Activated effector memory CD4-positive, alpha-beta T cell treated with Interleukin-2 at 50 U/mL for 16 hours (primary cell): ENCODE measurements around the gene KIRREL3.

Source experiments
- DNase-seq: peaks from one replicate; pipeline ENCODE4 v3.0.0-alpha.2; 2020

The KIRREL3 gene

DNA sequence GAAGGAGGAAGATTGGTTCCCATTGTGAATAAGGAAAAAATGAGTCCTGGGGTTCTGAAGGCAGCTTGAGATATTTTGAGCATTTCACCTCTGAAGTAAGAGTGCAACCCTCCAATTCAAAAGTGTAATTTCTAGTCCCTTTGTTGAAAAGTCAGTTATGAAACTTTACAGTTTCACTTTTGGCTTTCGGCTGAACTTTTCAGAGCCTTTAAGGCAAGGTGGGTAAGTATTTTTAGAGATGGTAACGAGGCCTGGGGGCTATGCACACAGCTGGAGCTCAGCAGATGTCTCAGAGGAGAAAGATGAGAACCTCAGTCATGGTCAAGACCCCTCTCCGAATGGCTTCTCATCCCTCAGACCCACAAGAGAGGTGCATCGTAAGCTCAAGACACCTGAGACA is 267.6 kb downstream of the KIRREL3 start:
- no peak for DNase-seq

DNA sequence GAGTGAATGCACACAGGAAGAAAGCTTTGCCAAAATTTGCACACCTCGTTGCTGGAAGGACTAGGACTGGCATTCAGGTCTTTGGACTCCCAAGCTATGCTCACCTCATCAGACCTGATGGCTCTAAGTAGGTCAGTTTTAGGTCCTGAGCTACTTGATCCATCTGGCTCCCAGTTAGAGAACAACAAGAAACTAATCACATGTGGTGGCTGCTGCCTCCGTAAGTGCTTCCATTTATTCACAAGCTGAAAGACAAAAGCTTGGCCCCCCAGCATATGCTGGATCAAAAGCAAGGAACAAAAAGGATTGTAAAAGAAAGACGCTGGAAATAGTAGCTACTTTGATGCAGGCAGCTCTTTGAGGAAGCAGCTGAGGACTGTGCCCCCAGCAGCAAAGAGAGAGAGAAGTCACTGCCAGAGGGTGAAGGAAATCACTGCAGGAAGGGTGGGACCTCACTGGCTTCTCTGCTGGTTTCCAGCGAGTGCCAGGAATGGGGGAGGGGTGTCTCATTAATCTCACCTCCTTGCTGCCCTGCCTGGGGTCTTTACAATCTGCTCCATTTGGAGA is 268.9 kb downstream of the KIRREL3 start:
- DNase-seq: no peak

DNA sequence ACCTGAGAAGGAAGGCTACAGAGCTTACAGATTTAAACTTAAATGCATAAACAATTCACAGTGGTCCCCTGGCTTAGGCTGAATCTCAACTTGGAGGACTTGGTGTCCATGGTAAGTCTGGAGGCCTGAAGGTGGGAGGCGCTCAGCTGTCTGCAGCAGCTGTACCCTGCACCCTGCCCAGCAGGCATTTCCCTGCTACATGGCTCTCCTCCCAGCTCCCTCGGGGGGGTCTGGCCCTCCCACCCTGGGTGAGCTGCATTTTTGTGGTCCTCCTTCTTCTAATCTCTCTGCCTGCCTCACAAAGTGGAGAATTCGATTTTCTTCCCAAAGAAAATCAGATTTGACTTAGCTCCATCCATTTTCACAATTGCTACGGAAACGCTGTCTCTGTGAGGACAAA is 273.2 kb downstream of the KIRREL3 start:
- no peak for DNase-seq

DNA sequence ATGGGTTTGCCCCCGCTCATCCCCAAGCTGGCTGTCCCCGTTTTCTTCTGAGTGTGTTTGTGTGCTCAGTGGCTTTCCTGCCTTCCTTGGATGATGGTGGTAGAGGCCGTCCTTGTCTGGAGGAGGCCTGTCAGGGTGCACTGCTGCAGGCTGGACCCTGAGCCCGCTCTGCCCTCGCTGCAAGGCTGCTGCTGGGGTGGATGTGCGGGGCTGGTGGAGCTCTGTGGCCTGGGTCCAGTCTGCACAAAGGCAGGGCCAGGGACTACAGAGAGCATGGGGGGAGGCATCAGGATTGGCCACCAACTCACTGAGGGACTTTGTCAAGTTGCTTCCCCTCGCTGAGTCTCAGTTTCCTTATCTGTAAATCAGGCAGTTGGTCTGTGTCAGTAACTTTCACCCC is 275.0 kb downstream of the KIRREL3 start:
- no peak for DNase-seq

DNA sequence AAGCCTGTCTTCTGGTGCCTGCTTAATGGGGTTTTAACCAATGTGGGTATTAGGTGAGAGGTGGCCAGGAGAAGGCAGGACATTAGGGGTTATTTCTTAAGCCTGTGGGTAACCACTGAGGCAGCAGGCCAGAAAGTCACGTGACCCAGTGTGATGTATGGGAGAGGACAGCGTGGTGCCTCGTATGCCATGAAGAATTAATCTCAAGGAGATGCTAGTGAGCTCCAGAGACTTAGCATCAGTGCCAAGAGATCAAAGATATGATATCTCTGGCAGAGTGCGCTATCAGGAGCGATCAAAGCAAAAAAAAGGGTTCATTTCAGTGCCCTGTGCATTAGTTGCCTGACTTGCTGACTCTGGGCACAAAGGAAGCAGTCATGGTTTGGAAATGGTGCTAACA is 275.5 kb downstream of the KIRREL3 start:
- DNase-seq: no peak

DNA sequence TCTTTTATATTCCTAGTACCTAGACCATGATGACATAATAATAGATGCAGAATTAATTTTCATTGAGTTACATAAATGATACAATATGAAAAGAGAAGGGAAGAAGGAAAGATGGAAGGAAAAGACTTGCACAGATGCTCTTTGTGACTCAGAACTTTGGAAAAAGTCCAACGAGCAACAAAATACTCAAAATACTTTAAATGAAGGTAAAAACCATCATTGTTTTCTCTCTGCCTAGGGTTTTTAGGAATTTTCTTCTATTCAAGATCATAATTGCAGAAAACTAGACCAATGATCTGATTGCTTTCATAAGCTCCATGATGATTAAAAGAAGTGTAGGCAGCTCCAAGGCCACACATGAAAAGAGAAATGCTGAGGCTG is 276.9 kb downstream of the KIRREL3 start:
- no peak for DNase-seq

DNA sequence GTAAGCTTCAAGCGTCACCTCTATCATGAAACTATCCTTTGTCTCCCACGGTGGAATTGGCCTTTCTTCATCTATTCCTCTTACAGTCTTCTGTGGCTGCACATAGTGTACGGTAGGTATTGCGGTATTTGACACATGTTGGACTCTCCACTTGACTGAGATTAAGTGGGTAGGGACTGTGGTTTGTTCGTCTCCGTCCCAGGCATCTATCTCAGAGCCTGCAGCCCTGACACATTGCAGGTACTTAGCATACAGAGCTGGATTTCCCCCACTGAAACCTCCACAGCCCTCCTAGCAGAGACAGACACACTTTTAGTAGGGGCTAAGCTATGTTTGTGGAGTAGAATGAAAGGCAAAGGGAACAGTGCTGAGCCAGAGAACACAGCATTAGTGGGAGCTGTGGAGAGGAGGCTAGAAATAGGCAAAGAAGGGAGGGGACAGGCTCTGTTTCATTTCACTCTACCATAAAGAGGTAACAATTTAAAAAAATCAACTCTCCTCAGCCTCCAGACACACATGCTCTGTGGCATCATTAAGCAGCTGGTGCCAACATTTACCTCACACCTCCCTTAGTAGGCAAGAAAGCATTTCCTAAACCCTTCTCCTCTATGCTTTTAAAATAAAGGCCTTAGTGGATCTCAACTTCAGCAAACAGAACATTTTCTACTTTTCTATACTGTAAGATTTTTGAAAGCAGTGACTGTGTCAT is 277.5 kb downstream of the KIRREL3 start:
- DNase-seq: no peak

DNA sequence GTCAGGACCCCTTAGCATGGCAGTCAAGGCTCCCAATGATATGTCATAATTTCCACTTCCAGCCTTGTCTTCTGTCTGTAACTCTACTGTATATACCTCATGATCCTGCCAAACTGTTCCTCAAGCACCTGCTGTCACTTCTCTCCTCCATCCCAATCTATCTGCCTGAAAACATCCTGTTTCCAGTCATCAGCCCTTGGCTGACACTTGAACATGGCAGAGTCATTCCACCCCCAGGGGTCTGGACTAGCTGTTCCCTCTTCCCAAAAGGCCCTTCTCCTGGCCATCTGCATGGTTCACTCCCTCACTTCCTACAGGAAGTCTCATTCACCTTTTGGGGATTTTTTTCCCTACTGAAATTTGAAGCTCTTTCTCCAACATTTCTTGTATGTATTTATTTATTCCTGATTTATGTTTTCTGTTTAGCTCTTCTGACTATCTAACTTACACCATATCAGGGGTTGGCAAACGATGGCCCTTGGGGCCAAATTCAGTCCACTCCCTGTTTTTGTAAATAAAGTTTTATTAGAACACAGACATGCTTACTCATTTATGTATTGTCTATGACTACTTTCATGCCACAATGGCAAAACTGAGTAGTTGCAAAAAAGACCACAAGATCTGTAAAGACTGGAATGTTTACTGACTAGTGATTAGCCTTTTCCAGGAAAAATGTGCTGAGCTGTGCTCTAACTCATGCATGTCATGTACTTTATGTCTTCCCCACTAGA is 278.4 kb downstream of the KIRREL3 start:
- DNase-seq: no peak

DNA sequence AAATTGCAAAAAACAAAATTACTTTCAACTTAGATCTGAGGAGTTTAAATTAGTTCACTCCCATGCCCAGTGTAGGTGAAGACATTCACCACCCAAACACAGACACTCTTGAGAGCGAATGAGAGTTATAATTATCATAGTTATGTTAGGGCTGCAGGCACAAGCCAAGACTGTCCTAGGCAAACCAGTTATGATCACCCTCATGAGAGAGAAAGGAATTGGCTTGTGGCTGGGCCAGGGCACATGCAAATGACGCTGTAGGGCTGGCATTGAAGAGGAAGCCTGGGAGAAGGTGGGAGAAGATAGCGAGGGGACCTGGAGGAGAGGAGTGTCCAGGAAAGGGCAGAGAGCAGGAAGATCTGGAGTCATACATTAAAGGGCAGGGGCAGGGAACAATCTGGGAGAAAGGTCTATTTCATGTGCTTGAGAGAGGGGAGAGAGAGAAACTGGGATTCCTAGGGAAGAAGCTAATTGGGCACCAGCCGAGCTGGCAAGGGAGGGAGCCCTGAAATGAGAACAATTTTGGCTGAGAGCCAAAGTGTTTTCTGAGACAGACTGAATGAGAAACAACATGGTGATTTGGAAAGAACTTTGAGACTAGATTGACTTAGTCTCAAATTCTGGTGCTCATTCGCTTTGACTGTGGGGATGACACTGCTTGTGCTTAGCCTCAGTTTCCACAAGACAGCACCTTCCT is 279.9 kb downstream of the KIRREL3 start:
- no peak for DNase-seq

DNA sequence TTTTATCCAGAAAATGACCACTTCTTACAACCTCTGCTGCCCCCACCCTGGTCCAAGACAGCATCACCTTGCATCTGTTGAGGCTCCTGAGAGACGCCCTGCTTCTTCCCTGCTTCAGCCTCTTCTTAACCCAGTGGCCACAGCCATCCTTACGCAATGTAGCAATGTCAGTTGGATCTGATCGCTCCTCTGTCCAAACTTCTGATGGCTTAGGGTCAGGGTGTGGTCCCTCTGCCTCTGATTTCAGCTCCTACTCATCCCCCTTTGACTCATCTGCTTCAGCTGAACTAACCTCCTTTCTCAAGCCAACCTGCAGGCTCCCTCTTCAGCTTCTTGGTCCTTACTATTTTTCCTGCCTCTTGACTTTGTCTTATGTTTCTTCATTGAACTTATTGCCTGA is 280.8 kb downstream of the KIRREL3 start:
- DNase-seq: no peak

DNA sequence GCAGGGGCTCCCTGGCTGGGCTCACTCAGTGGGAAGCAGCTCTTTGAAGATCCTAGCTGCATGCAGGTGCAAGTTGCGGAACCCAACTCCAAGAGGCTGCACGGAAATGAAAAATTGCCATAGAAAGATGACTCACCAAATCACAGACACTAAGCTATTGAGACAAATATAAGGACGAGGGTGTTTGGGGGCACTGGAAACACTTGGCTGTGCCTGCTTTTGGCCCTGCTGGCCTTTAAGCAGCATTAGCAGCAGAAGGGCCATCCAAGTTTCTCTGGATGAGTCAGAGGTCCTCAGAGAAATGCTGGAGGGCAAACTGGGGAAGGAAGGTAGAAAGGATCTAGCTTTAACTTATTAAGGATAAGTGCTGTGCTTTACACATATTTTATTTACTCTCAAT is 282.3 kb downstream of the KIRREL3 start:
- no peak for DNase-seq

DNA sequence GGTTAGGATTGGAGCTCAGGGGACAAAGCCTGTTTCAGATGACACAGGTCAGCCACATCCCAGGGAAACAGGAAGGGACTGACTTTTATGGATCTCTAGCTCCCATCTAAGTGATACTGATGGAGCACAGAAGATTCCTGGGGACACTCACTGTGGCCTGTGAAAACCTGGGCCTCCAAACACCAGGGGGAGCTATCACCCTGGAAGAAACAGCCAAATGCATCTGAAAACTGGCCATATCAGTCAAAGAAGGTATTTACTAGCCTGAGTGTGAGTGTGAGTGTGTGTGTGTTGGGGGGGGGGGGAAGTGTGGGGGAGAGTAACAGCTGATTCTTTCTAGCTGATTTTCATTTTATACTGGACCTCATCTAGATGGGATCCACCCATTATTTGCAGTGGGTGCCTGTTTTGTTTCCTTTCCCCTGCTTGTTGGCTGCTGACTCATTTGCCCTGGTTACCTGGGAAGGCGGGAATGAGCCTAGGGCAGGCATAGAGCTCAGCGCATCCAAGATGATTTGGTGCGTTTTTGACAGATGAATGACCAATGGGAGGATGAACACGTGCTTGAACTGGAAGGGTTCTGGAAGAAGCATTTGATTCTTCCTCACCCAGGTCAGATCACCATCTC is 284.0 kb downstream of the KIRREL3 start:
- peak; percentile 10 for DNase-seq

DNA sequence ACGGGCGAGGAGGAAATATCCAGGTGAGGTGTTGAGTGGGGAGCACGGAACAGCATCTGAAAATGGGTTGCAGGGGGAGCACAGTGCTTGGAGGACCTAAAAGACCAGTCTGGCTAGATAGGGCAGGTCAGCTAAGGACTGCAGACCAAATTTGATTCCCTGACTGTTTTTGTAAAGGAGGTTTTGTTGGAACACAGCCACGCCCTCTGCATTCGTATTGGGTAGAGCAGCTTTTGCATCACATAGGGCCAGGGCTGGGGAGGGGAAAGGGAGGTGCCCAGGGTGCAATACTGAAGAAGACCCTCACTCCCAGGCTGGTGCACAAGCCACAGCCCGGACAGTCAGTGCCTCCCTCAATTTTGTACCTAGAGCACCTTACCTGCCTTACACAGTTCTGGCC is 286.8 kb downstream of the KIRREL3 start:
- DNase-seq: no peak

DNA sequence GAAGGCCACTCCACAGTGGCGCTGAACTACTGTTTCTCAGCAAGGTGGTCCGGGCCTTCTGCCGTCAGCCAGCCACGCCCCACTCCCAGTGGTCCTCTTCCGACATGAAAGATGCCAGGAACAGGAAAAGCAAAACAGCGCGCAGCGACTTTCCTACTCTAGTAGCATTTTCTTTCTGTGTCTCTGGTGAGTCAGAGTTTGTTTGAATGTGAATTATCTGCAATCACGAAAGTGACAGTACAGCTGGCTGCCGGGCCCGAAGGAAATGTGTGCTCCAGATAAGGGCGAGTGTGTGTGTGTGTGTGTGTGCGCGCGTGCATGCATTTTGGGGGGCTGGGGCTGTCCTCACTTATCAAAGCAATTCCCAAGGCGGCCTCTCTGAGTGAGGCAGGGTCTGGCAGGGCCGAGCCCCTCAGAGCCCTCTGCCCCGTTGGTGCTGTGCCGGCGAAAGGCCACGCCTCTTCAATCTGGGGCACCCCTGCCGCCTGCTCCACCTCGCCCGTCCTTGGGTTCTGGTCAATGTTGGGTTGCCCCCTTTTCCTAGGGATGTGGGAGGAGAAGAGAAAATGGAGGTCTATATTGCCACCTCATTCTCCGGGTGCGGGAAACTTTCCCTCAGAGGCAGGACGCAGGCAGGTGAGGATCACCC is 288.5 kb downstream of the KIRREL3 start:
- DNase-seq: no peak

DNA sequence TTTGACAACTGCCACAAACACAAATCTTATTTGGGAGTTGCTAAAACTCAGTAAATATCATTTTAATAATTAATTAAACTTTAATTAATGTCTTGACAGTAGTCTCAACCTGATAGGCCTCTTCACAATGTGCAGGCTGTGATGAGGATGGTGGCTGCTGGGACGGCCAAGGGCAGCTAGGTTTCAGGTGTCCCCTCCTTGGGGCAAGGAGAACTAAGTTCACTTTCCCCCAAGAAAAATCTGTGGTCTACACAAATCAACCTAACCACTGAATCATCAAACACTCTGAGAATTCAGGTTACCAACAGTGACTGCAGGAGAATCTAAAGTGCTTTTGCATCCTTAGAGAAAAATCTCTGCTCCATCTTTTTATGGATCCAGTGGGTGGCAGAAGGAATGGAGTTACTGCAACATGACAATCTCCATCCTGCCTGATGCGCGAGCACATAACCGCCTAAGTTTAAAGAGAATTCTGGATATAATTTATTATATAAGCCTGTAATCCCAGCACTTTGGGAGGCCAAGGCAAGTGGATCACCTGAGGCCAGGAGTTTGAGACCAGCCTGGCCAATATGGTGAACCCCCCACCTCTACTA is 289.7 kb downstream of the KIRREL3 start:
- no peak for DNase-seq

DNA sequence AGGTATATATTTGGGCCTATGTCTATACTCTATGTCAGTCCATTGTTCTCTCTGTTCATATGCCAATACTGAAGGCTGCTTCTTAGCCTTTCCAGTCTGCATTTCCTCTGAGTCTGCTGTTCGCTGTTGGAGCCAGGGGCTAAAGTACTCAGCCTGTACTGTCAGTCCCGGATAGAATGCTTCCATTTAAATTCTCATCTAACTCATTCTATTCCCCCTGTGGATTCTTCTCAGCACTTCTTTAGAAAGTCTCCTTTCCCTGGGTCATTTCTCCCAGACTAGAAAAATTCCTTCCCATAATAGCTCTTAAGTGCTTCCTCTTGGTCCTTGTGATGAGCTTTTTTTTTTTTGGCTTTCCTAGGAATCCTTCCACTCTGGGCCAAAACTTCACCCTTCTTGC is 293.1 kb downstream of the KIRREL3 start:
- no peak for DNase-seq

DNA sequence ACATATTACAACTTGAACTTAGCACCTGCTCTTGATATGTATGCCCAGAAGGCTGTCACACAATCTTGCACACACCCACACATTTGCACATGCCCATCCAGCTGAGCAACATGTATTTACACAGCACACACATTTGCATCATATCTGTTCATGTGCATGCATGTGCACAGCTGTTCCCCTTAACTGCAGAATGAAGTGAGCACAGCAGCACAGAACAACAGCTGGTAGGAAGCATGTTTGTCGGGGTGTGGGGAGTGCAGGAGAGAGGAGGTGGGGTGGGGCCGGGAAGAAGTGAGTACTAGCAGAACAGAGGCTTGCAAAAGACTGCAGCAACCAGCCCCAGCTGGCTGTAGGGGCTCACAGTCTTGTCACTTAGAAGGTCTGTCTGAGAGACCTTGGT is 296.5 kb downstream of the KIRREL3 start:
- DNase-seq: no peak

DNA sequence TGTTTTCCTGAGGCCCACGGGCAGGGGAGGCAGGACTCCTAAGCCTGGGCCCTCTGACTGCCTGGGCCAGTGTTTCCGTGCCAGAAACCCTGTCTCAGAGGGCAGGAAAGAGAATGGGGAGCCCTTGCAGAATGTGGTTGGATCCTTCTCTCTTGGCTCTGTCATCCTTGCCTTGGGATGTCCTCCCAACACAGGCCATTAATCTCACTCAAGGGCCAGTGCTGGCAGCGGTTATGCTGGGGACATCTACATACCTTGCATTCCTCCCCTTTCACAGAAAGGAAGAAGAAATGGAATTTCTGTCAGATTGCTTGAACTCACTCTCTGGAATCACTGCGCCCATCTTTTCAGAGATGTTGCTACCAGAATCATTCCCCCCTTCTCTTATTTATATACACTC is 296.9 kb downstream of the KIRREL3 start:
- no peak for DNase-seq

DNA sequence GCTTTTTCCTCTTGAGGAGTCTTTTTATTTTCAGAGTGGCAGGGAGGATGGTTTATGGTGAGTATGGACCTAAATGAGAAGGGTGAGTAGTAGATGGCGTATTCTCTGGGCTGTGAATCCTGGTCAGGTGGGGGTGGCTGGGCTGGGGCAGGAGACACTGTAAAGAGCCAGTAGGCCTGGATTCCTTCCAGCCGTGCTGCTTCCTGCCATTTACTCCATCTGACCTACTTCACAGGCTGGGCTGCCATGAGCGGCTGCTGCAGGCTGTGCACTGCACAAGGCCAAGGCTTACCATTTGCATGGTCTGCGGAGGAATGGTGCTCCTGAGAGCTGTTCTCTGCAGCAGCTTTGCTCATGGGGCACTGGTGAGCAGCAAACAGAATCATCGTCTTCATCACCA is 297.6 kb downstream of the KIRREL3 start:
- DNase-seq: no peak

DNA sequence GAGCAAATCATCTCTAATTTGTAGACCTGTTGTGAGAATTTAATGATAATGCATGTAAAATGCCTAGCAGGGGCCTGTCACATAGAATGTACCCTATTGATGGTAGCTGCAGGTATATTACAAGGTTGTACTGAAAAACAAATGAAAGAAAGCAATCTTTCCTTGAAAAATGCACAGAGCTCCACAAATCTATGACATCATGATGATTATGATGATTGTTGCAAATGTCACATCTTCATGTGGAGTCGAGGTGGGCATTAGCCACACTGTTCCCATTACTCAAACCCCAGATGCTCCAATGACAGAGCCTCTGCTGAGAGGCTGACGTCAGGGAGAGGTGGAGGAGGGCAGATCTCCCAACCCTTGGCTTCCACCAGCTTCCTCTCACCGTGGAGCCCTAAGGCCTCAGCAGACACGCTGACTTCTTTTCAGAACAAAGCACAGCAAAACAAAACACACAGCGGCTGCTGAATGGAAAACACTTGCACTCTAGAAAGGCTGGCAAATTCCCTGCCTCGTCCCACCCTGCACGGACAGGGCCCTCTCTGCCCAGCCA is 298.3 kb downstream of the KIRREL3 start:
- DNase-seq: no peak

DNA sequence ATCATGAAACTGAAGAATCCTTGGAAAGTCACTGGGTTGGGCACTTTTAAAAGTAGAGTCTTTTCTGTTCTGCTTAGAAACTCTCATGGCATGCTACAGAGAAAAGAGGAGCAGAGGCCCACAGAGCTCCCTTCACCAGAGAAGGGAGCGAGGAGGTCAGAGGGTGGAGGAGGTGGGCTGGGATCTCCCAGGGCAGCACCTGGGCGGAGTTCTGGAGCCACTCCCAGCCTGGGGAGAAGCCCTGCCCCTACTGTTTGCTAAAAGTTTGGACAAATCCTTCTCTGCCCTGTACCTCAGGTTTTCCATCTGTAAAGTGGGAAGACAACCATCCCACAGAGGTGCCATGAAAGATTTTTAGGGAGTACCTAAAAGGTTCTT is 299.1 kb downstream of the KIRREL3 start:
- no peak for DNase-seq
